Stomach smooth muscle (tissue), 2 donors: ENCODE data around the gene GNS.

Experiments
- H3K27ac ChIP-seq: one replicate; pipeline ENCODE4 v1.7.0; 2013; ENCODE audit warnings: mild to moderate bottlenecking, low read length, inconsistent platforms
- H3K27me3 ChIP-seq, 2 donors: one replicate each; pipeline ENCODE4 v1.7.0; 2013; ENCODE audit warnings: low read length in 2 of 2; ENCODE audit not compliant: insufficient read depth in 2 of 2, control insufficient read depth in 1 of 2
- H3K36me3 ChIP-seq, 2 donors: one replicate each; pipeline ENCODE4 v1.7.0; 2013; ENCODE audit warnings: low read length in 2 of 2; ENCODE audit not compliant: control insufficient read depth in 2 of 2, insufficient read depth in 2 of 2
- H3K4me1 ChIP-seq: one replicate; pipeline ENCODE4 v1.7.0; 2013; ENCODE audit warnings: low read length; ENCODE audit not compliant: control insufficient read depth, insufficient read depth
- H3K4me3 ChIP-seq, 2 donors: one replicate each; pipeline ENCODE4 v1.7.0; 2013; ENCODE audit warnings: low read length in 2 of 2
- H3K9ac ChIP-seq, 2 donors: one replicate each; pipeline ENCODE4 v1.7.0; 2013; ENCODE audit warnings: low read length in 2 of 2, mild to moderate bottlenecking in 1 of 2
- H3K9me3 ChIP-seq, 2 donors: one replicate each; pipeline ENCODE4 v1.7.0; 2013; ENCODE audit warnings: low read length in 2 of 2; ENCODE audit not compliant: control insufficient read depth in 2 of 2
- donor health status: healthy.
- donor health status: Pancreatic carcinoma.

Gene GNS

GRCh38 chr12:64687816-64688215, 71.4 kb downstream of the GNS start:
- no peaks in the 10 kb centered on the region for H3K9me3 ChIP-seq
- H3K9ac ChIP-seq, result peak overlapping the region in 1 of 2 donors; percentile 6
- H3K4me3 ChIP-seq, result peak overlapping the region in 1 of 2 donors; percentile 9
- H3K27me3 ChIP-seq, result no peaks in the 10 kb centered on the region
- H3K36me3 ChIP-seq, result peaks cover 0 to 10% of the 10 kb centered on the region in 2 donors
- H3K4me1 ChIP-seq, result peaks cover 38% of the 10 kb centered on the region
- H3K27ac ChIP-seq, result peak overlapping the region; percentile 79

- Histone ChIP-seq H3K4me1 (peaks cover 45% of the 10 kb centered on the region), H3K36me3 (peaks cover 0 to 8% of the 10 kb centered on the region in 2 donors)
Measured at GRCh38 chr12:64685605-64686004, 73.6 kb downstream of the GNS start.

GRCh38 chr12:64685050-64685449, 74.2 kb downstream of the GNS start:
- Histone ChIP-seq H3K27me3 (no peaks in the 10 kb centered on the region), H3K36me3 (peaks cover 0 to 8% of the 10 kb centered on the region in 2 donors), H3K4me3 (no peak overlapping the region), H3K4me1 (peaks cover 49% of the 10 kb centered on the region), H3K27ac (peak overlapping the region; percentile 74), H3K9me3 (no peaks in the 10 kb centered on the region), H3K9ac (no peak overlapping the region)

More at GRCh38 chr12:64685605-64686004, 73.6 kb downstream of the GNS start:
- peak overlapping the region; percentile 74 for H3K27ac ChIP-seq
- no peaks in the 10 kb centered on the region for H3K9me3 ChIP-seq
- H3K9ac ChIP-seq, result peak overlapping the region in 1 of 2 donors; percentile 36
- H3K27me3 ChIP-seq, result no peaks in the 10 kb centered on the region
- H3K4me3 ChIP-seq, result no peak overlapping the region

GRCh38 chr12:64683816-64684543, 75.2 kb downstream of the GNS start:
- peaks cover 0 to 8% of the 10 kb centered on the region in 2 donors for H3K36me3 ChIP-seq
- no peaks in the 10 kb centered on the region for H3K27me3 ChIP-seq
- no peak overlapping the region for H3K9ac ChIP-seq
- peaks cover 55% of the 10 kb centered on the region for H3K4me1 ChIP-seq
- H3K4me3 ChIP-seq, result no peak overlapping the region
- H3K9me3 ChIP-seq, result no peaks in the 10 kb centered on the region
- no peak overlapping the region for H3K27ac ChIP-seq

GRCh38 chr12:64682572-64683277, 76.5 kb downstream of the GNS start:
- peak overlapping the region; percentile 0 to 20 for H3K4me3 ChIP-seq
- peaks cover 0 to 4% of the 10 kb centered on the region in 2 donors for H3K36me3 ChIP-seq
- H3K9ac ChIP-seq, result no peak overlapping the region
- H3K27ac ChIP-seq, result peak overlapping the region; percentile 91
- H3K9me3 ChIP-seq, result no peaks in the 10 kb centered on the region
- H3K4me1 ChIP-seq, result peaks cover 46% of the 10 kb centered on the region
- no peaks in the 10 kb centered on the region for H3K27me3 ChIP-seq

- Histone ChIP-seq H3K27ac (peak overlapping the region; percentile 91), H3K9me3 (no peaks in the 10 kb centered on the region), H3K9ac (no peak overlapping the region), H3K36me3 (peaks cover 0 to 4% of the 10 kb centered on the region in 2 donors), H3K4me3 (no peak overlapping the region), H3K27me3 (no peaks in the 10 kb centered on the region), H3K4me1 (peaks cover 47% of the 10 kb centered on the region)
Measured at GRCh38 chr12:64681200-64682052, 77.8 kb downstream of the GNS start.

GRCh38 chr12:64680235-64680634, 79.0 kb downstream of the GNS start:
- Histone ChIP-seq H3K27me3 (no peaks in the 10 kb centered on the region), H3K9ac (peak overlapping the region; percentile 34 to 62), H3K9me3 (no peaks in the 10 kb centered on the region), H3K4me1 (peaks cover 51% of the 10 kb centered on the region), H3K4me3 (peak overlapping the region; percentile 15 to 55), H3K36me3 (no peaks in the 10 kb centered on the region), H3K27ac (peak overlapping the region; percentile 91)

GRCh38 chr12:64679487-64680001, 79.7 kb downstream of the GNS start:
- peak overlapping the region; percentile 52 to 62 for H3K9ac ChIP-seq
- no peaks in the 10 kb centered on the region for H3K36me3 ChIP-seq
- no peaks in the 10 kb centered on the region for H3K9me3 ChIP-seq
- H3K4me3 ChIP-seq, result peak overlapping the region; percentile 15 to 55
- peaks cover 53% of the 10 kb centered on the region for H3K4me1 ChIP-seq
- peak overlapping the region; percentile 91 for H3K27ac ChIP-seq
- no peaks in the 10 kb centered on the region for H3K27me3 ChIP-seq

- H3K4me1 ChIP-seq, result peaks cover 57% of the 10 kb centered on the region
- H3K4me3 ChIP-seq, result no peak overlapping the region
- no peak overlapping the region for H3K9ac ChIP-seq
- no peaks in the 10 kb centered on the region for H3K36me3 ChIP-seq
- H3K9me3 ChIP-seq, result no peaks in the 10 kb centered on the region
- no peaks in the 10 kb centered on the region for H3K27me3 ChIP-seq
- peak overlapping the region; percentile 91 for H3K27ac ChIP-seq
Measured at GRCh38 chr12:64678835-64679234, 80.4 kb downstream of the GNS start.

GRCh38 chr12:64678248-64678647, 81.0 kb downstream of the GNS start:
- H3K9ac ChIP-seq, result no peak overlapping the region
- H3K9me3 ChIP-seq, result no peaks in the 10 kb centered on the region
- peaks cover 63% of the 10 kb centered on the region for H3K4me1 ChIP-seq
- no peaks in the 10 kb centered on the region for H3K27me3 ChIP-seq
- no peak overlapping the region for H3K4me3 ChIP-seq
- H3K27ac ChIP-seq, result peak overlapping the region; percentile 91
- no peaks in the 10 kb centered on the region for H3K36me3 ChIP-seq
